Common myeloid progenitor, CD34-positive (primary cell): ENCODE data around the gene PLEKHA8.

Source experiments
- CTCF ChIA-PET: fragments of 350-600 bp; sonication (Branson Sonifier 250); formaldehyde crosslinking; loops from one replicate; lab custom pipeline; 2021; ENCODE audit warnings: antibody characterized with exemption; lab: Charles Lee
- POLR2A ChIA-PET: fragments of 350-600 bp; sonication (Branson Sonifier 250); formaldehyde crosslinking; loops from one replicate; lab custom pipeline; 2021; ENCODE audit warnings: antibody characterized with exemption; lab: Charles Lee
- DNase-seq, 3 donors: peaks; one replicate each; pipeline versions ENCODE4 v3.0.0 to v3.0.0-alpha.2; 2013
- H3K27ac ChIP-seq, 2 experiments: 1 replicate in 1 of 2; 2 replicates in 1 of 2; pipeline ENCODE4 v1.7.0; 2013; ENCODE audit warnings: inconsistent platforms in 2 of 2, low read length in 2 of 2, mild to moderate bottlenecking in 2 of 2, low read depth in 1 of 2, moderate library complexity in 1 of 2; ENCODE audit not compliant: severe bottlenecking in 2 of 2, insufficient read depth in 1 of 2, poor library complexity in 1 of 2
- H3K27me3 ChIP-seq, 5 experiments: replicated peaks in 2 of 5; 1 replicate in 3 of 5; 2 replicates in 2 of 5; pipeline versions ENCODE4 v1.6.1 to v1.7.0; 2013; ENCODE audit warnings: low read length in 4 of 5, mild to moderate bottlenecking in 2 of 5, moderate library complexity in 2 of 5, inconsistent platforms in 1 of 5; ENCODE audit not compliant: insufficient read depth in 5 of 5, control insufficient read depth in 4 of 5
- H3K36me3 ChIP-seq, 4 experiments: 1 replicate in 2 of 4; 2 replicates in 2 of 4; pipeline versions ENCODE4 v1.6.1 to v1.7.0; 2013; ENCODE audit warnings: low read length in 3 of 4, control low read depth in 1 of 4, mild to moderate bottlenecking in 1 of 4; ENCODE audit not compliant: control insufficient read depth in 4 of 4, insufficient read depth in 4 of 4
- H3K4me1 ChIP-seq, 4 experiments: 1 replicate in 3 of 4; 2 replicates in 1 of 4; pipeline versions ENCODE4 v1.6.1 to v1.7.1; 2013; ENCODE audit warnings: low read length in 3 of 4, mild to moderate bottlenecking in 3 of 4, control low read depth in 1 of 4, inconsistent platforms in 1 of 4, moderate library complexity in 1 of 4; ENCODE audit not compliant: control insufficient read depth in 4 of 4, insufficient read depth in 4 of 4; ENCODE audit errors: control extremely low read depth in 1 of 4
- H3K4me3 ChIP-seq, 7 experiments: 1 replicate in 4 of 7; 2 replicates in 3 of 7; pipeline versions ENCODE4 v1.5.1 to v1.7.0; 2013; ENCODE audit warnings: mild to moderate bottlenecking in 7 of 7, low read length in 6 of 7, moderate library complexity in 6 of 7, inconsistent platforms in 2 of 7, low read depth in 2 of 7, control low read depth in 1 of 7; ENCODE audit not compliant: insufficient read depth in 4 of 7, control insufficient read depth in 1 of 7; ENCODE audit errors: extremely low read depth in 1 of 7
- H3K9me3 ChIP-seq, 5 experiments: 1 replicate in 4 of 5; 2 replicates in 1 of 5; pipeline versions ENCODE4 v1.6.1 to v1.7.1; 2013; ENCODE audit warnings: low read length in 4 of 5, mild to moderate bottlenecking in 2 of 5, inconsistent platforms in 1 of 5, low read depth in 1 of 5, moderate library complexity in 1 of 5; ENCODE audit not compliant: control insufficient read depth in 4 of 5, insufficient read depth in 2 of 5; ENCODE audit errors: control extremely low read depth in 1 of 5
- WGBS: methylation state at CpG from one replicate; pipeline ENCODE4 v1.1.5; 2013; ENCODE audit not compliant: insufficient coverage; 5-methylcytosine and 5-hydroxymethylcytosine counted together

Gene PLEKHA8

GRCh38 chr7:30078280-30078679, 50.1 kb downstream of the PLEKHA8 start:
- WGBS: no CpG with 5 or more reads among the region's 3 CpGs
- Histone ChIP-seq H3K4me1 (no peaks in the 10 kb centered on the region), H3K36me3 (peaks cover 3 to 13% (median 6%) of the 10 kb centered on the region in 4 experiments), H3K27me3 (no peaks in the 10 kb centered on the region), H3K4me3 (no peak overlapping the region), H3K27ac (no peak overlapping the region), H3K9me3 (no peaks in the 10 kb centered on the region)
- DNase-seq: no peak
- ChIA-PET CTCF (interaction anchor here (0.9 to 2.3 kb wide), 6 partner anchors 10 to 486 kb away, joined by 3 to 6 read pairs (median 4); no protein-coding TSS in a partner anchor), POLR2A (no interaction called here)

GRCh38 chr7:30079880-30080279, 51.7 kb downstream of the PLEKHA8 start:
- WGBS: 100% methylated on average over 2 of the region's 2 CpGs
- no peak overlapping the region for H3K4me3 ChIP-seq
- H3K36me3 ChIP-seq: peaks cover 3 to 13% (median 6%) of the 10 kb centered on the region in 4 experiments
- H3K4me1 ChIP-seq: no peaks in the 10 kb centered on the region
- no peak overlapping the region for H3K27ac ChIP-seq
- POLR2A ChIA-PET: no interaction called here
- H3K27me3 ChIP-seq: no peaks in the 10 kb centered on the region
- DNase-seq: no peak
- CTCF ChIA-PET: interaction anchor here (1.2 to 1.5 kb wide), 2 partner anchors 9 to 484 kb away, joined by 4 read pairs; no protein-coding TSS in a partner anchor
- no peaks in the 10 kb centered on the region for H3K9me3 ChIP-seq

GRCh38 chr7:30080818-30081217, 52.6 kb downstream of the PLEKHA8 start:
- POLR2A ChIA-PET: no interaction called here
- Histone ChIP-seq H3K4me3 (no peak overlapping the region), H3K36me3 (peaks cover 3 to 13% (median 6%) of the 10 kb centered on the region in 4 experiments), H3K27ac (no peak overlapping the region), H3K9me3 (no peaks in the 10 kb centered on the region), H3K27me3 (no peaks in the 10 kb centered on the region), H3K4me1 (no peaks in the 10 kb centered on the region)
- DNase-seq: no peak
- CTCF ChIA-PET: interaction anchor here (1.2 to 1.9 kb wide), 3 partner anchors 8 to 54 kb away, joined by 3 to 7 read pairs (median 4); partner anchors contain the start of gene MTURN
- 93% methylated on average over 3 of the region's 3 CpGs for WGBS

GRCh38 chr7:30082686-30083085, 54.5 kb downstream of the PLEKHA8 start:
- H3K36me3 ChIP-seq: peaks cover 3 to 13% (median 6%) of the 10 kb centered on the region in 4 experiments
- no peaks in the 10 kb centered on the region for H3K9me3 ChIP-seq
- no peak overlapping the region for H3K27ac ChIP-seq
- CTCF ChIA-PET: interaction anchor here (0.8 kb wide), 1 partner anchor 9 kb away, joined by 3 read pairs; no protein-coding TSS in a partner anchor
- H3K27me3 ChIP-seq: no peaks in the 10 kb centered on the region
- POLR2A ChIA-PET: no interaction called here
- WGBS: 97% methylated on average over 3 of the region's 3 CpGs
- no peak for DNase-seq
- H3K4me1 ChIP-seq: no peaks in the 10 kb centered on the region
- no peak overlapping the region for H3K4me3 ChIP-seq

GRCh38 chr7:30083334-30083733, 55.1 kb downstream of the PLEKHA8 start:
- ChIA-PET CTCF (interaction anchor here (0.6 kb wide), 1 partner anchor 8 kb away, joined by 3 read pairs; no protein-coding TSS in a partner anchor), POLR2A (no interaction called here)
- Histone ChIP-seq H3K27ac (no peak overlapping the region), H3K4me3 (no peak overlapping the region), H3K27me3 (no peaks in the 10 kb centered on the region), H3K4me1 (no peaks in the 10 kb centered on the region), H3K9me3 (no peaks in the 10 kb centered on the region), H3K36me3 (peaks cover 3 to 13% (median 6%) of the 10 kb centered on the region in 4 experiments)
- no peak for DNase-seq
- WGBS: 80% methylated on average over 1 of the region's 1 CpG

DNA sequence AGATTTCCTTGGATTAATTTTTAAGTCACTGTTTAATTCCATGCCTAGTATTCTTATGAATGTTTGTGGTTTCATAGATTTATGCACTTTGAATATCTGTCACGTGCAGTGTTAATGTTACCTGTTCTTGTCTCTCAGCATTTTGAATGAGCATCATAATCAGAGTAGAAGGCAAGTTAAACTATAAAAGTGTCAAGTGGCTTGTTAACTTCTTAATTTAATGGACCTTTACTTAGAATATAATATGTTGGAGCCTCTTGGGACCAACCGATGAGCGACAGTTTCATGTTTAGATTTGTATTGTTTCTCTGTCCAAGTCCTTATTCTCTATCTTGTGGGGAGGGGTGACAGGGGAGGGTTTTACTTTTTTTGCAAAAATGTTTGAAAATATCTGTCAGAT, 56.0 kb downstream of the PLEKHA8 start:
- no peaks in the 10 kb centered on the region for H3K4me1 ChIP-seq
- ChIA-PET CTCF (no interaction called here), POLR2A (no interaction called here)
- H3K27ac ChIP-seq: no peak overlapping the region
- H3K36me3 ChIP-seq: peaks cover under 1 to 7% (median 4%) of the 10 kb centered on the region in 4 experiments
- DNase-seq: no peak
- H3K4me3 ChIP-seq: no peak overlapping the region
- H3K9me3 ChIP-seq: no peaks in the 10 kb centered on the region
- WGBS: 100% methylated on average over 2 of the region's 3 CpGs
- no peaks in the 10 kb centered on the region for H3K27me3 ChIP-seq

GRCh38 chr7:30086529-30086928, 58.3 kb downstream of the PLEKHA8 start:
- Histone ChIP-seq H3K36me3 (no peaks in the 10 kb centered on the region), H3K27ac (no peak overlapping the region), H3K27me3 (no peaks in the 10 kb centered on the region), H3K4me3 (no peak overlapping the region), H3K4me1 (peaks cover 0 to 8% (median 0%) of the 10 kb centered on the region in 4 experiments), H3K9me3 (no peaks in the 10 kb centered on the region)
- DNase-seq: no peak
- POLR2A ChIA-PET: no interaction called here
- CTCF ChIA-PET: interaction anchor here (1.1 to 1.6 kb wide), 3 partner anchors 19 to 25 kb away, joined by 3 to 4 read pairs (median 3); no protein-coding TSS in a partner anchor
